ENCODE measurements around the gene SGCA.

Gene SGCA

GRCh38 chr17:50149091-50149416, 16.8 kb upstream of the SGCA start:
- no peak for DNase-seq (ENCODE audit: low read depth in 3 of 3, low spot score in 1 of 3)

GRCh38 chr17:50149417-50150353, 16.1 kb upstream of the SGCA start:
- DNase-seq (ENCODE audit: low read depth in 3 of 3, low spot score in 1 of 3): peak in 1 of 3 donors; percentile 35

GRCh38 chr17:50150354-50151040, 15.3 kb upstream of the SGCA start, which contains the start of gene PPP1R9B:
Gene PPP1R9B (minus strand): TSS chr17:50150677. CDS start chr17:50150513, 164 bp downstream.
- DNase-seq (ENCODE audit: low read depth in 3 of 3, low spot score in 1 of 3): no peak

DNA sequence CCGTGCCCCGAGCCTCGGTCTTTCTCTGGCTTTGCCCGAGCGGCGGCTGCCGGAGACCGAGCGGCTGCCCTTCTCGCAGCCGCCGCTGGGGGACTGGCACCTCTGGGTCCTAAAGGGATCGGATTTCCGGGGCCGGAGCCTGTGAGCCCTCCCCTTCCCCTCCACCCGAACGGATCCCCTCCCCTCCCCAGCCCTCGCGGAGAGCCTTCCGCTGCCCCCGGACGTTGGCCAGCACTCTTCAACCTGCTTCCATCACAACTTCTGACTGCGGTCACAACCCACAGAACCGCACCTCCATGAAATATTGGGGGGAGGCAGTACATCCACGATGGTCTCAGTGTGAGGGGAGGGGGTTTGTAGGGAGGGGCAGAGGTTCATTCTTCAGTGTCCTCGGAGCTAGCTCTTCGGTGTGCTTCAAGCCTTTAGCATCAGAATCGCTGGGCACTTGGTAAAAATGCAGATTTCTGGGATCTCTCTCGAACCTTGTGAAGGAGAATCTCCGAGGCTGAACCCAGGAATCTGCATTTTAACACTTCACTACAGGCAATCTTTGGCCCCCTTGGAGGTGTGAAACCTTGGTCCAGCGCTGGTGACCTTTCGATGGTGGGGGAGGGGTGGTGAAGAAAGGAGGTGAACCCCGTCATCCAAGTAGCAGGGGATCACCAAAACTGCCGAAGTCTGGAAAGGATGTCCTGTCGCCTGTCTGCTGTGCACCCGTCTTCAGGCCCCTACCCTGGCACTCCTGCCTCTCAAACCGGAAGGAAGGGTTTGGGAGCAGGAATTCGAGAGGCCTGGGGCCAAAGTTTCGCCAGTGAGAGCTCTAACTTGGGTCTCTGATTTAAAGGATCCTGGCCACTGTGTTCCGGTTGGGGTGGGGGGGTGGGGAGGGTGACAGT, 14.5 kb upstream of the SGCA start:
- peak; percentile 44 to 71 (median 60) for DNase-seq (ENCODE audit: low read depth in 3 of 3, low spot score in 1 of 3)

- DNase-seq (ENCODE audit: low read depth in 3 of 3, low spot score in 1 of 3): no peak
Observed at GRCh38 chr17:50151937-50152547, 13.8 kb upstream of the SGCA start.

GRCh38 chr17:50152736-50153135, 13.1 kb upstream of the SGCA start:
- DNase-seq (ENCODE audit: low read depth in 3 of 3, low spot score in 1 of 3): no peak

GRCh38 chr17:50153650-50154575, 11.9 kb upstream of the SGCA start:
- no peak for DNase-seq (ENCODE audit: low read depth in 3 of 3, low spot score in 1 of 3)

DNA sequence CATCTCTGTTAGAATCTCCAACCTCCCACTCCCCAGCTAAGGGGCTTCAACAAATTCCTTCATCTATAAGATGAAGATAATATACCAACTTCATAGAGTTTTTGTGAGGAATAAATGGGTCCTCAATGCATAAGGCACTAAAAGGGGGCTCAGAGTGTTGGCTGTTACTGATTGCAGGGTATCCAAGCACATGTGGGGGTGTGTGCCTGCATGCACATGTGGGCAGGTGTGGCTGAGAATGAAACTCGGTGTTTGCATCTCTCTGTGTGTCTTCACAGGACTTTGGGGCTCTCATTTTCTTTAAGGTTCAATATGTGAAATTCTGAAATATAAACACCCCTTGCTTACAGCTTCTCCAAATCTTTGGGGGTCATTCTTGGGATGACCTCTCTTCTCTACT, 11.2 kb upstream of the SGCA start:
- no peak for DNase-seq (ENCODE audit: low read depth in 3 of 3, low spot score in 1 of 3)

DNA sequence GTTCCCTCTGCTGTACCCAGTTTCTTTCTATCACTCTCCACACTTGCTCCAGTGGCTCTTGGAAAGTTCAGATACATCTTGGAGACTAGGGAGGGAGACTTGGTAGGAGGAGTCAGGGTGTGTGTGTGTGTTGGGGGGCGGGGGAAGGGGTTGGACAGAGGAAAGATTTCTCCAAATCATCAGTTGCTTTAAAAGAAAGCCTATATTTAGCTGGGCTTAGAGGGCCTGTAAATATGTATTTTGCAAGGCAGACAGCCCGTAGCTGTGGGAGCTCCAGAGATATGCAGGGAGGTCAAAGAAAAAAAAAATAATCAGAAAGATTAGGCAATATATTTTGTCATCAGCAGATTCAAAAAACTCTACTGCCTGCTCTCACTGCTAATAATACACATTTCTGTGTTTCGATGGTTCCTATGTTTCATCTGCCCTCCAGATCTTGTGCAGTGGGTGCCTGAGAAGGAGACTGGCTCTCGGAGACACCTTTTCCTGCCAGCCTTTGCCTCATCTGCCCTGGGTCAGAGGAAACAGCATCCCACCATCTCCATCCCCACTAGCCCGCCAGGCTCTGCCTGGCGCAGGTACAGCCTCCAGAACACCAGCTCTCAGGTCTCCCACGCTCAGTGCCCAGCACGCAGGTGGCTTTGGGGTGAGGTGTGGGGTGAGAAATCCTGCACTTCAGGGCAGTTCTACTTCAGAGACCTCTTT, 10.5 kb upstream of the SGCA start:
- no peak for DNase-seq (ENCODE audit: low read depth in 3 of 3, low spot score in 1 of 3)

DNA sequence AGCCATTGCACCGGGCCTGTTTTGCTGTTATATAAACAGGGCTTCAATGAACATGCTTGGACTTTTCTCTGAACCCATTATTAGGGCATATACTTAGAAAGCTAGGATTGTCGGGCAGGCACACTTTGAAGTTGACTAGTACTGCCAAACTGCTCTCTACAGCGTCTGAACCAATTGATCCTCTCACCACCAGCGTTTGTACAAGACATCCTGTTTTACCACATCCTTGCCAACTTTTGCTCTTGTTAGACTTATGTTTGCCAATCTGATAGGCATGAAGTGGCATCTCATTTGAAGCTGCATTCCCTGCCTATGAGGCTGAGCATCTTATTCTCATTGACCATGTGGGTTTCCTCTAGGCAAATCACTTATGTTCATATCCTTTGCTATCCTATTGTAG, 7.9 kb upstream of the SGCA start:
- no peak for DNase-seq (ENCODE audit: low read depth in 3 of 3, low spot score in 1 of 3)

DNA sequence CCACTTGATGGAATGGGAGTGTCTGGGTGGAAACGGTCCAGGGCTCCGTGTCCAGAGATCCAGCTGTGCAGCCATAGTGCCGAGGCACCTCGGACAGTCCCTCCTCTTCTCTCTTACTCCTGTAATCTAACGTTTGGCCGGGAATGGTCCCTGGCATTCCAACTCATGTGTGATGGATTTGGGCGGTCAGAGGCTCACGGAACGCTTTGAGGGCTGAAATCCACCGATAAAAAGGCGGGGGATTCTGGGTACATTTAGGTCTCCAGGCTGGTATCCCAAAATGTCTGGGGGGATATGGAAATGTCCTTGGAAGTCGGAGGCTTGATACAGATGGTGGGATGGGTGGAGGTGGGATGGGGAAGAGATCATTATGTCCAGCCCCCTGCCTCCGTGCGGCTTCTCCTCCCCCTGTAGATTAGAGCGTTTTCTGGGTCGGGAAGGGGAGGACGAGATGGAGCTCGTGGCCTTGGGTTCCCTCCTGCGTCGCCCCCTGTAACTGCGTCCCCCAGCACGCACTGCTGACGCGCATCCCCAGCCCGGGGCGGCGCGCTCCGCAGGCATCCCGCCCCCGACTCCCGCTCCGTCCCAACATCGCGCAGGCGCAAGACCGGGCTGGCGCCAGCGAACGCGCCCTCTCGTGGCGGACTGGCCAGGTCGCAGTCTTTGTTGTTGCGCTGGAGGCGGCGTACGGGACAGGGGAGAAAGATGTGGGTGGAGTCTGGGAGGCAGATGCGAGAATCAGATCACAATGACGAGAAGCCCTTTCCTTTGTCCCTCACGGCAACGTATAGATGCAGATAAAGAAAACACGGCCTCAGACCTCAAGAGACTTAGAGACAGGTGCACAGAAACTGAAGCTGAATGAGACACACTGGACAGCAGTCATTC, 4.5 kb upstream of the SGCA start:
- peak; percentile 81 to 94 (median 94) for DNase-seq (ENCODE audit: low read depth in 3 of 3, low spot score in 1 of 3)

GRCh38 chr17:50161911-50162288, 3.9 kb upstream of the SGCA start:
- DNase-seq (ENCODE audit: low read depth in 3 of 3, low spot score in 1 of 3): no peak

- DNase-seq (ENCODE audit: low read depth in 3 of 3, low spot score in 1 of 3): no peak
Observed at GRCh38 chr17:50162466-50163254, 3.1 kb upstream of the SGCA start.

GRCh38 chr17:50163843-50164696, 1.7 kb upstream of the SGCA start:
- DNase-seq (ENCODE audit: low read depth in 3 of 3, low spot score in 1 of 3): no peak

- no peak for DNase-seq (ENCODE audit: low read depth in 3 of 3, low spot score in 1 of 3)
Observed at GRCh38 chr17:50164697-50164988, 1.2 kb upstream of the SGCA start.

GRCh38 chr17:50165066-50165465, 739 bp upstream of the SGCA start:
- no peak for DNase-seq (ENCODE audit: low read depth in 3 of 3, low spot score in 1 of 3)

DNA sequence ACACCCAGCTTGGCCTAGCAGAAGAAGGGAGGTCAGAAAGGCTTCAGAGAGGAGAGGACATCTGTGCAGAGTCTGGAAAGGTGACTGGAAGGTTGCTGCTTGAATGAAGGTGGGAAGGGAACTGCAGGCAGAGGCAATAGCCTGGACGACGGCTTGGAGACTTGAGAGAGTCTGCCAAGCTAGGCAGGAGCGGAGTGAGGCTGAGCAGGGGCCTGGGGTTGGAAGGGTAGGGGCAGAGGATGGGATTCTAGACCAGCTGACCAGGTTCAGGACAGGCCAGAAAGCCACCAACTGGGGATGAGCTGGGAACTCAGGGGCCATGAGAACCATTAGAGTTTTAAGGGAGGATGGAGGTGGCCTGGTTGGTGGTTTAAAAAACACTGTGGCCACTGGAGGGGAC, 339 bp upstream of the SGCA start:
- no peak for DNase-seq (ENCODE audit: low read depth in 3 of 3, low spot score in 1 of 3)
